HepG2 (cell line): ENCODE measurements around the gene RNF5. TPM values are rescaled to one million over a fixed set of nuclear protein-coding genes. Genes with fewer than 3 reads are reported as not detected.

Source experiments
- CEBPG ChIP-seq: IDR thresholded peaks from 2 replicates; pipeline ENCODE4 v1.6.1; 2016
- ESRRA ChIP-seq: sonication (generic); formaldehyde crosslinking; IDR thresholded peaks from 2 replicates; pipeline ENCODE4 v1.5.1; 2020; ENCODE audit warnings: mild to moderate bottlenecking, low read depth, missing genetic modification reagents
- HOXA7 ChIP-seq: sonication (generic); formaldehyde crosslinking; IDR thresholded peaks from 2 replicates; pipeline ENCODE4 v1.8.1; 2022; ENCODE audit warnings: mild to moderate bottlenecking, missing genetic modification reagents, moderate library complexity
- KAT8 ChIP-seq: IDR thresholded peaks from 2 replicates; pipeline ENCODE4 v1.6.1; 2016; ENCODE audit warnings: missing genetic modification reagents, missing compliant biosample characterization
- NR2F2 ChIP-seq: IDR thresholded peaks from 2 replicates; pipeline ENCODE4 v1.6.1; 2012; ENCODE audit warnings: low read depth, inconsistent platforms, borderline replicate concordance
- PAX8 ChIP-seq: sonication (generic); formaldehyde crosslinking; IDR thresholded peaks from 2 replicates; pipeline ENCODE4 v1.8.0; 2022; ENCODE audit warnings: mild to moderate bottlenecking, missing genetic modification reagents, borderline replicate concordance
- PRPF4 ChIP-seq: fragments of 200-400 bp; formaldehyde crosslinking; IDR thresholded peaks from 2 replicates; pipeline ENCODE4 v1.6.1; 2016; ENCODE audit warnings: low read length, low read depth; ENCODE audit not compliant: poor library complexity, severe bottlenecking
- PTBP1 ChIP-seq: fragments of 200-400 bp; formaldehyde crosslinking; IDR thresholded peaks from 2 replicates; pipeline ENCODE4 v1.6.1; 2018; ENCODE audit warnings: low read length, low read depth; ENCODE audit not compliant: poor library complexity, severe bottlenecking
- SP1 ChIP-seq, 2 experiments: fragments of 450-650 bp in 1 of 2; sonication (generic) in 1 of 2; formaldehyde crosslinking in 1 of 2; IDR thresholded peaks; 2 replicates each; pipeline versions ENCODE4 v1.4.0 to v1.6.1; 2016 to 2020; ENCODE audit warnings: missing genetic modification reagents in 1 of 2
- ZFP82 ChIP-seq: sonication (generic); formaldehyde crosslinking; IDR thresholded peaks from 2 replicates; pipeline ENCODE4 v1.5.1; 2020; ENCODE audit warnings: mild to moderate bottlenecking, missing genetic modification reagents, borderline replicate concordance
- ZNF20 ChIP-seq: sonication (generic); formaldehyde crosslinking; IDR thresholded peaks from 2 replicates; pipeline ENCODE4 v1.4.0; 2020; ENCODE audit warnings: mild to moderate bottlenecking, moderate library complexity, missing genetic modification reagents
- ZNF543 ChIP-seq: sonication (generic); formaldehyde crosslinking; IDR thresholded peaks from 2 replicates; pipeline ENCODE4 v1.4.0; 2020; ENCODE audit warnings: mild to moderate bottlenecking, missing genetic modification reagents
- ZNF672 ChIP-seq: sonication (generic); formaldehyde crosslinking; IDR thresholded peaks from 2 replicates; pipeline ENCODE4 v1.8.1; 2022; ENCODE audit warnings: missing genetic modification reagents
- ZSCAN29 ChIP-seq: sonication (generic); formaldehyde crosslinking; conservative IDR thresholded peaks from 2 replicates; pipeline ENCODE4 v1.4.0; 2020; ENCODE audit warnings: mild to moderate bottlenecking, missing genetic modification reagents
- polyA plus RNA-seq, 8 experiments: library from polyadenylated mRNA; depleted of rRNA in 3 of 8; stranded (reverse) in 7 of 8; unstranded in 1 of 8; fragments of >200 nt; fragmentation: Illumina TruSeq in 4 of 8; extraction: Trizol in 4 of 8; gene quantifications; 2 replicates each; pipeline versions ENCODE4 v1.2.1 to v1.2.3, GENCODE V29; 2011 to 2016; ENCODE audit warnings: low read depth in 4 of 8, missing spikeins in 1 of 8, mixed read lengths in 1 of 8; ENCODE audit not compliant: insufficient read depth in 1 of 8
- total RNA-seq, 5 experiments: library from RNA; depleted of rRNA; stranded (reverse); fragments of >200 nt; fragmentation: Illumina TruSeq; extraction: Trizol; gene quantifications; 2 replicates each; pipeline ENCODE4 v1.2.3, GENCODE V29; 2016; ENCODE audit warnings: low read depth in 1 of 5
- TF ChIP-seq, protein P1 (sequence below): sonication (generic); formaldehyde crosslinking; conservative IDR thresholded peaks from 2 replicates; pipeline ENCODE4 v1.4.0; 2020; ENCODE audit warnings: missing genetic modification reagents
- TF ChIP-seq, protein P2 (sequence below): sonication (generic); formaldehyde crosslinking; IDR thresholded peaks from 2 replicates; pipeline ENCODE4 v1.5.0; 2020; ENCODE audit warnings: missing genetic modification reagents, mild to moderate bottlenecking, borderline replicate concordance
- TF ChIP-seq, protein P3 (sequence below): sonication (generic); formaldehyde crosslinking; IDR thresholded peaks from 2 replicates; pipeline ENCODE4 v1.4.0; 2020; ENCODE audit warnings: missing genetic modification reagents; ENCODE audit errors: not compliant biosample characterization
- TF ChIP-seq, protein P4 (sequence below): sonication (generic); formaldehyde crosslinking; conservative IDR thresholded peaks from 2 replicates; pipeline ENCODE4 v1.5.0; 2020; ENCODE audit warnings: missing genetic modification reagents
- TF ChIP-seq, protein P5 (sequence below): sonication (generic); formaldehyde crosslinking; IDR thresholded peaks from 2 replicates; pipeline ENCODE4 v1.4.0; 2020; ENCODE audit warnings: mild to moderate bottlenecking, low read depth, missing genetic modification reagents
- TF ChIP-seq, protein P6 (sequence below): sonication (generic); formaldehyde crosslinking; IDR thresholded peaks from 2 replicates; pipeline ENCODE4 v1.4.0; 2020; ENCODE audit warnings: mild to moderate bottlenecking, missing genetic modification reagents
- TF ChIP-seq, protein P7 (sequence below): sonication (generic); formaldehyde crosslinking; IDR thresholded peaks from 2 replicates; pipeline ENCODE4 v1.9.0; 2022; ENCODE audit warnings: missing genetic modification reagents, mild to moderate bottlenecking, borderline replicate concordance

The RNF5 gene
- total and polyA plus RNA-seq, 2 of the 13 experiments (the other 11 are each of a cell fraction or from before 2014, with no cell fraction given): 98.0 to 131 TPM

DNA sequence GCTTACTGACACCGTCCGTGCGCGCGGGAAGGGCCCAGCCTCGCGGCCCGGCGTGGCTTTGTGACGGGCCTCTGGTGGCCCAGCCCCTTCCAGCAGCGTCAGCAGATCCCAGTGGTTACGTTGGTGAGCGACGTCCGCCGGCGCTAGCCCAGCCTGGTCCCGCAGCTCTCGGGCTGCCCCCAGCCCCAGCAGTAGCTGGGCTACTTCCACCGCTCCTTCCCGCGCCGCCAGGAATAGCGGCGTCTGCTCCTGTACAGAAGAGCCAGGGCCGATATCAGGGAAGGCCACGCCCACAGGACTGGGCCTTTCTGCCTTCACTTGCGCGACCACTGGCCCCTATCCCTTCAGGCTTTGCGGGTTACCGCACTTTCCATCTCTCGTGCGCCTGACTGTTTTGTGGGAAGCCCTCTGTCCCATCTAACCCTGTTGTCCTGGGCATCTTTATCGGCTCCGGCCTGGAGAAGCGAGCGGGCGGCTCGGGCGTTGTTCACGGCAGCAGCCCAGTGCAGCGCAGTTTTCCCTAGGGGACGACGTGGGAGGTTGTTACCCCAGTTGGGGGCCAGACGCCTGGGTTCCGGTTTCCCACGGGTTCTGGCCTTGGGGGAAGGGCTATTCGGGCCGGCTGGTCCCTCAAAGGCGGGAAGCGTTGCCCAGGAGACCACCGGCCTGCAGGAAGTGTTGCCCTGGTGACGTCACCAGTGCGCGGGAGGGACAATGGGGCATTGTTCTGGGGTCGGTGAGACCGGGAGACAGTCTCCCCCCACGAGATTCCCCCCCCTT lies 17.9 kb downstream of the RNF5 start (continued):
- TF ChIP-seq, protein P1, sequence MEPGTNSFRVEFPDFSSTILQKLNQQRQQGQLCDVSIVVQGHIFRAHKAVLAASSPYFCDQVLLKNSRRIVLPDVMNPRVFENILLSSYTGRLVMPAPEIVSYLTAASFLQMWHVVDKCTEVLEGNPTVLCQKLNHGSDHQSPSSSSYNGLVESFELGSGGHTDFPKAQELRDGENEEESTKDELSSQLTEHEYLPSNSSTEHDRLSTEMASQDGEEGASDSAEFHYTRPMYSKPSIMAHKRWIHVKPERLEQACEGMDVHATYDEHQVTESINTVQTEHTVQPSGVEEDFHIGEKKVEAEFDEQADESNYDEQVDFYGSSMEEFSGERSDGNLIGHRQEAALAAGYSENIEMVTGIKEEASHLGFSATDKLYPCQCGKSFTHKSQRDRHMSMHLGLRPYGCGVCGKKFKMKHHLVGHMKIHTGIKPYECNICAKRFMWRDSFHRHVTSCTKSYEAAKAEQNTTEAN: no peak; the same call in 1 of the 2 replicates
- TF ChIP-seq, protein P2, sequence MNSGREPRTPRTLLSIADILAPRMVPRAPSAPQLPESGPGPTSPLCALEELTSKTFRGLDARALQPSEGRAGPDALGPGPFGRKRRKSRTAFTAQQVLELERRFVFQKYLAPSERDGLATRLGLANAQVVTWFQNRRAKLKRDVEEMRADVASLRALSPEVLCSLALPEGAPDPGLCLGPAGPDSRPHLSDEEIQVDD (CRISPR knock-in tag): peak; percentile 73; the same call in 1 of the 2 replicates
- TF ChIP-seq, protein P3, sequence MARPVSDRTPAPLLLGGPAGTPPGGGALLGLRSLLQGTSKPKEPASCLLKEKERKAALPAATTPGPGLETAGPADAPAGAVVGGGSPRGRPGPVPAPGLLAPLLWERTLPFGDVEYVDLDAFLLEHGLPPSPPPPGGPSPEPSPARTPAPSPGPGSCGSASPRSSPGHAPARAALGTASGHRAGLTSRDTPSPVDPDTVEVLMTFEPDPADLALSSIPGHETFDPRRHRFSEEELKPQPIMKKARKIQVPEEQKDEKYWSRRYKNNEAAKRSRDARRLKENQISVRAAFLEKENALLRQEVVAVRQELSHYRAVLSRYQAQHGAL (CRISPR knock-in tag): peak; percentile 58
- TF ChIP-seq, protein P4, sequence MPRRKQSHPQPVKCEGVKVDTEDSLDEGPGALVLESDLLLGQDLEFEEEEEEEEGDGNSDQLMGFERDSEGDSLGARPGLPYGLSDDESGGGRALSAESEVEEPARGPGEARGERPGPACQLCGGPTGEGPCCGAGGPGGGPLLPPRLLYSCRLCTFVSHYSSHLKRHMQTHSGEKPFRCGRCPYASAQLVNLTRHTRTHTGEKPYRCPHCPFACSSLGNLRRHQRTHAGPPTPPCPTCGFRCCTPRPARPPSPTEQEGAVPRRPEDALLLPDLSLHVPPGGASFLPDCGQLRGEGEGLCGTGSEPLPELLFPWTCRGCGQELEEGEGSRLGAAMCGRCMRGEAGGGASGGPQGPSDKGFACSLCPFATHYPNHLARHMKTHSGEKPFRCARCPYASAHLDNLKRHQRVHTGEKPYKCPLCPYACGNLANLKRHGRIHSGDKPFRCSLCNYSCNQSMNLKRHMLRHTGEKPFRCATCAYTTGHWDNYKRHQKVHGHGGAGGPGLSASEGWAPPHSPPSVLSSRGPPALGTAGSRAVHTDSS: 0 out of 2 replicates have a peak, but pooled peaks have one; percentile 74
- TF ChIP-seq, protein P5, sequence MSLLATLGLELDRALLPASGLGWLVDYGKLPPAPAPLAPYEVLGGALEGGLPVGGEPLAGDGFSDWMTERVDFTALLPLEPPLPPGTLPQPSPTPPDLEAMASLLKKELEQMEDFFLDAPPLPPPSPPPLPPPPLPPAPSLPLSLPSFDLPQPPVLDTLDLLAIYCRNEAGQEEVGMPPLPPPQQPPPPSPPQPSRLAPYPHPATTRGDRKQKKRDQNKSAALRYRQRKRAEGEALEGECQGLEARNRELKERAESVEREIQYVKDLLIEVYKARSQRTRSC (CRISPR knock-in tag): peak; percentile 48; the same call in 1 of the 2 replicates
- TF ChIP-seq ZNF672 (CRISPR knock-in tag) (no peak), NR2F2 (peak; percentile 35; the same call in 1 of the 2 replicates), ZNF543 (peak; percentile 96), ZNF20 (CRISPR knock-in tag) (no peak), PTBP1 (peak; percentile 78), SP1 (IDR thresholded peaks at IDR 0.05) (no peak), SP1 (CRISPR knock-in tag; IDR thresholded peaks at IDR 0.05) (peak; percentile 89), ESRRA (CRISPR knock-in tag) (peak; percentile 70; the same call in 1 of the 2 replicates), CEBPG (peak; percentile 13; the same call in 1 of the 2 replicates), PRPF4 (no peak), ZSCAN29 (CRISPR knock-in tag) (peak; percentile 63; the same call in 1 of the 2 replicates), KAT8 (CRISPR knock-in tag) (peak; percentile 84), PAX8 (CRISPR knock-in tag) (peak; percentile 56; the same call in 1 of the 2 replicates), ZFP82 (peak; percentile 64; the same call in 1 of the 2 replicates), HOXA7 (no peak)
- TF ChIP-seq, protein P6, sequence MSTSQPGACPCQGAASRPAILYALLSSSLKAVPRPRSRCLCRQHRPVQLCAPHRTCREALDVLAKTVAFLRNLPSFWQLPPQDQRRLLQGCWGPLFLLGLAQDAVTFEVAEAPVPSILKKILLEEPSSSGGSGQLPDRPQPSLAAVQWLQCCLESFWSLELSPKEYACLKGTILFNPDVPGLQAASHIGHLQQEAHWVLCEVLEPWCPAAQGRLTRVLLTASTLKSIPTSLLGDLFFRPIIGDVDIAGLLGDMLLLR (CRISPR knock-in tag): peak; percentile 28; the same call in 1 of the 2 replicates
- TF ChIP-seq, protein P7, sequence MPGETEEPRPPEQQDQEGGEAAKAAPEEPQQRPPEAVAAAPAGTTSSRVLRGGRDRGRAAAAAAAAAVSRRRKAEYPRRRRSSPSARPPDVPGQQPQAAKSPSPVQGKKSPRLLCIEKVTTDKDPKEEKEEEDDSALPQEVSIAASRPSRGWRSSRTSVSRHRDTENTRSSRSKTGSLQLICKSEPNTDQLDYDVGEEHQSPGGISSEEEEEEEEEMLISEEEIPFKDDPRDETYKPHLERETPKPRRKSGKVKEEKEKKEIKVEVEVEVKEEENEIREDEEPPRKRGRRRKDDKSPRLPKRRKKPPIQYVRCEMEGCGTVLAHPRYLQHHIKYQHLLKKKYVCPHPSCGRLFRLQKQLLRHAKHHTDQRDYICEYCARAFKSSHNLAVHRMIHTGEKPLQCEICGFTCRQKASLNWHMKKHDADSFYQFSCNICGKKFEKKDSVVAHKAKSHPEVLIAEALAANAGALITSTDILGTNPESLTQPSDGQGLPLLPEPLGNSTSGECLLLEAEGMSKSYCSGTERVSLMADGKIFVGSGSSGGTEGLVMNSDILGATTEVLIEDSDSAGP (CRISPR knock-in tag): peak; percentile 92; the same call in 1 of the 2 replicates
